Stimulated activated CD4-positive, alpha-beta T cell treated with anti-CD3 and anti-CD28 coated beads, Interleukin-1b, Interleukin-23, amount 100 ng/mL, for 48 hours (primary cell): ENCODE data around the gene SLC46A3.
"Not testable (repeated sequence)": the region's sequence is repeated elsewhere in the genome, so short reads cannot be mapped to it uniquely, and the experiment has no call there.

Experiments used
- DNase-seq: peaks from one replicate; pipeline ENCODE4 v3.0.0-alpha.2; 2020

Gene SLC46A3

GRCh38 chr13:28729541-28729940 is 10.8 kb upstream of the SLC46A3 start:
- no peak for DNase-seq

GRCh38 chr13:28728642-28729041 is 9.9 kb upstream of the SLC46A3 start:
- DNase-seq: no peak

- no peak for DNase-seq
Observed at GRCh38 chr13:28725046-28725610, 6.4 kb upstream of the SLC46A3 start.

GRCh38 chr13:28723806-28724205 is 5.0 kb upstream of the SLC46A3 start:
- DNase-seq: no peak

- DNase-seq: no peak
Observed at GRCh38 chr13:28719227-28720055, 671 bp upstream of the SLC46A3 start.

DNA sequence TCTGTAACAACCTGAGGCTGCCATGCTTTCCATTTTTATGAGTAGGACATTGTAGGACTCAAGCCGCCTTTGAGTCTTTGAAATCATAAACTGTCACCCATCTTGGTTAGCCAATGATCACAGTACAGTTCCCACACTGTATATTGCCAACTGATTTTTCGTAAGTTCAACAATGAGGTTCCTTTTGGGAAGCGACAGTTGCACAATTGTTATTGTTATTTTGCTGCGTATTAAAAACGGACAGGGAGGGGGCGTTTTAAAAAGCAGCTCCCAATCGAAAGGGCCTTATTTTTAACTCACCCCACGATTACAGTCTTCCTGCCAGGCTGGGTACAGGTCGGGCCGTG is 601 bp downstream of the SLC46A3 start:
- DNase-seq: no peak

- DNase-seq: no peak
Observed at GRCh38 chr13:28717170-28717569, 1.6 kb downstream of the SLC46A3 start.

GRCh38 chr13:28716511-28716910 is 2.3 kb downstream of the SLC46A3 start:
- no peak for DNase-seq

DNA sequence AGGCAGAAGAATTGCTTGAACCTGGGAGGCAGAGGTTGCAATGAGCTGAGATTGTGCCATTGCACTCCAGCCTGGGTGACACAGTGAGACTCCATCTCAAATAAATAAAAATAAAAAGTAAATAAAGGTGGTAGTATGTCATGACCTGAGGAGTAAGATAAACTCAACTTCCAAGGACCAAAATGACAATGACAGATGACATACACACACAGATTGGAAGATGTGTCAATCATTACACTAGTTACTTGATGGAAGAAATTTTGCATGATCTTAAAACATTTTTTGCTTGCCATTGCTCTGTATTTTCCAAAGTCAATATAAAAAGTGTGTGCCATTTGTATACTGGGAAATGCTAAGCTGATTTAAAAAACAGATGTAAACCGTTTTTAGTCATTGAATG is 4.1 kb downstream of the SLC46A3 start:
- no peak for DNase-seq

GRCh38 chr13:28710161-28710560 is 8.6 kb downstream of the SLC46A3 start:
- no peak for DNase-seq

GRCh38 chr13:28707629-28708427 is 10.9 kb downstream of the SLC46A3 start:
- no peak for DNase-seq

GRCh38 chr13:28705461-28706083 is 13.2 kb downstream of the SLC46A3 start:
- no peak for DNase-seq

DNA sequence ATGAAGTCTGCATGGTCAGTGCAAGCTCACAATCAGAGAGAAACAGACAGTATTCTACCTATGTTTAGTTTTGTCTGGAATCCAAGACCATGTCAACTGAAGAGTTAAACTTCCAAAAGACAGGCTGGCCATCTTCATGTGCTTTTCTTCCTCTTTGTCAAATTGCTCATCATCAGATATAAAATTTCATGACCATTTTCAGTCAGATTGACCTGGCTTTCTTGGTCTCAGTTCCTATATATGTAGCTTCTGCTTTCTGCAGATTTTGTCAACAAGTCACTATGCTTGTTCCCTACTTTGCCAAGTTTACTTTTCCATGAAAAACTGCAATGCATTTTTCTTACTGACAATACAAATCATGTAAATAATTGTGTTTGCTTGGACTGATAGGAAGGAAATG is 13.9 kb downstream of the SLC46A3 start:
- DNase-seq: no peak

DNA sequence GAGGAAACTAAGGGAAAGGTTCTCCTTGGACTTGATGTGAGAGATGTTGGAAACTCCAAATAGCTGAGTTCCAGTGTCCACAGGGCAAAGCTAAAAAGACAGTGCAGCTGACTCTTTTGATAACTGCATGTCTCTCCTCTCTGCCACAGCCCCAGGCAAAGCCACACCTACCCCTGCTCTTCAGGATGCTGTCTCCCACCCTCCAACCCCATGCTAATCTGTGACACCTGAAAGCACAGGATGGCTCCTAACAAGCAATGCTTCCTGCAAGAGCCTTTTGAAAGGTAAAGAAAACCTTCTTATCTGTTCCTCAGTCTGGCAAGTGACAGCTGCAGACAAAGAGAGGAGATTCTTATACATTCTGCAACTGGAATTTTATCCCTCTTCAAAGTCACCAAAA is 14.5 kb downstream of the SLC46A3 start:
- no peak for DNase-seq

DNA sequence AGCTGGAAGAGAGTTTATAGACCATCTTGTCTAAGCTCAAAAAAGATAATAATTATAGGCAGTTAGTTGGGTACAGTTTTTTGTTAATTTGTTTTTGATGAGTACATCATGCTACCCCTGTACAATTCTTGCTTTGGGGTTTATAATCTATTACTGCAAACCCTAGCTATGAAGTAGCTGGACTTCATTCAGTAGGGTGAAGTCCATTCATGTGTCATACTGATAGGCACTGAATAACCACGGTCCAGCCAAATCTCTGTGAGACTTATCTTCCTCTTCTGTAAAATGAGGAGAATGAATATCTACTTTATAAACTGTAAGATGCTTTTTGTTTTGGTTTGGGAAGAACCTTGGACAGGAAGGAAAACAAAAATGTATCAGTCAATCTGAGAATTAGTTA is 19.5 kb downstream of the SLC46A3 start:
- no peak for DNase-seq

GRCh38 chr13:28697441-28697840 is 21.3 kb downstream of the SLC46A3 start:
- DNase-seq: no peak

DNA sequence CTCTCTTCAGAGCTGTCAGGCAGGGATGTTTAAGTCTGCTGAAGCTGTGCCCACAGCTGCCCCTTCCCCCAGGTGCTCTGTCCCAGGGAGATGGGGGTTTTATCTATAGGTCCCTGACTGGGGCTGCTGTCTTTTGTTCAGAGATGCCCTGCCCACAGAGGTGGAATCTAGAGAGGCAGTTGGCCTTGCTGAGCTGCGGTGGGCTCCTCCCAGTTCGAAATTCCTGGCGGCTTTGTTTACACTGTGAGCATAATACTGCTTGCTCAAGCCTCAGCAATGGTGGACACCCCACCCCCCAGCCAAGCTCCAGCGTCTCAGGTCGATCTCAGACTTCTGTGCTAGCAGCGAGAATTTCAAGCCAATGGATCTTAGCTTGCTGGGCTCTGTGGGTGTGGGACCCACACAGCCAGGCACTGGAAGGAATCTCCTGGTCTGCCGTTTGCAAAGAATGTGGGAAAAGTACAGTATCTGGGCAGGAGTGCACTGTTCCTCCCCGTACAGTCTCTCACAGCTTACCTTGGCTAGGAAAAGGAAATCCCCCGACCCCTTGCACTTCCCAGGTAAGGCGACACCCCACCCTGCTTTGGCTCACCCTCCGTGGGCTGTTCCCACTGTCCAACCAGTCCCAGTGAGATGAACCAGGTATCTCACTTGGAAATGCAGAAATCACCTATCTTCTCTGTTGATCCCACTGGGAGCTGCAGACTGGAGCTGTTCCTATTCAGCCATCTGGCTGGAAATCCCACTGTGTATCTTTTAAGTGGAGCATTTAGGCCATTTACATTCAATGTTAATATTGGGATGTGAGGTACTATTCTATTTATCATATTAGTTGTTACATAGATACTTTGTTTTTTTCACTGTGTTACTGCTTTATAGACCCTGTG is 24.9 kb downstream of the SLC46A3 start:
- not testable (repeated sequence) for DNase-seq

GRCh38 chr13:28685892-28686291 is 32.9 kb downstream of the SLC46A3 start:
- no peak for DNase-seq

- no peak for DNase-seq
Observed at GRCh38 chr13:28685114-28685513, 33.7 kb downstream of the SLC46A3 start.

- DNase-seq: no peak
Observed at GRCh38 chr13:28684257-28684656, 34.5 kb downstream of the SLC46A3 start.

DNA sequence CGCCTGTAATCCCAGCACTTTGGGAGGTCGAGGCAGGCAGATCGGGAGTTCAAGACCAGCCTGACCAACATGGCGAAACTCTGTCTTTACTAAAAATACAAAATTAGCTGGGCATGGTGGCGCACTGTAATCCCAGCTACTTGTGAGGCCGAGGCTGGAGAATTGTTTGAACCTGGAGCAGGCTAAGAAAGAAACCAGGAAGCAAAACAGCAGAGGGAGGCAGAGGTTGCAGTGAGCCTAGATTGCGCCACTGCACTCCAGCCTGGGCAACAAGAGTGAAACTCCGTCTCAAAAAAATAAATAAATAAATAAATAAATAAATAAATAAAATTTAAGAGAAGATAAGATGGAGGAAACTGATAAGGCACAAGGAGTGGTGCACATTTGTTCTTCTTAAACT is 35.6 kb downstream of the SLC46A3 start:
- not testable (repeated sequence) for DNase-seq

GRCh38 chr13:28680541-28680940 is 38.2 kb downstream of the SLC46A3 start:
- DNase-seq: no peak
